SJSA1 (cell line): ENCODE measurements around the gene VTCN1. TPM values are rescaled to one million over a fixed set of nuclear protein-coding genes. Genes with fewer than 3 reads are reported as not detected.

Experiments used
- DNase-seq, 2 experiments: peaks; one replicate each; pipeline ENCODE4 v3.0.0-alpha.2; 2015 to 2020; ENCODE audit warnings: low spot score in 2 of 2, low read depth in 1 of 2
- H3K27ac ChIP-seq: fragments of 250-450 bp; sonication (Bioruptor Pico); 2 replicates; pipeline ENCODE4 v1.5.1; 2020; ENCODE audit warnings: mild to moderate bottlenecking, moderate library complexity
- H3K27me3 ChIP-seq: fragments of 250-450 bp; sonication (Bioruptor Pico); replicated peaks from 2 replicates; pipeline ENCODE4 v1.5.1; 2020; ENCODE audit warnings: mild to moderate bottlenecking, moderate library complexity
- H3K36me3 ChIP-seq: fragments of 250-450 bp; sonication (Bioruptor Pico); 2 replicates; pipeline ENCODE4 v1.5.1; 2020; ENCODE audit warnings: mild to moderate bottlenecking
- H3K4me1 ChIP-seq: fragments of 250-450 bp; sonication (Bioruptor Pico); replicated peaks from 2 replicates; pipeline ENCODE4 v1.6.1; 2021; ENCODE audit warnings: mild to moderate bottlenecking
- H3K4me3 ChIP-seq: fragments of 250-450 bp; sonication (Bioruptor Pico); 2 replicates; pipeline ENCODE4 v1.5.1; 2020; ENCODE audit warnings: mild to moderate bottlenecking
- H3K9me3 ChIP-seq: fragments of 250-450 bp; sonication (Bioruptor Pico); replicated peaks from 2 replicates; pipeline ENCODE4 v1.5.1; 2020; ENCODE audit warnings: mild to moderate bottlenecking
- total RNA-seq: library from RNA; depleted of rRNA; stranded (reverse); fragments of >200 nt; shearing (Covaris generic); gene quantifications from 2 replicates; pipeline ENCODE4 v1.2.3, GENCODE V29; 2014

VTCN1 gene
- total RNA-seq, 1 experiment from 2014 or later, result not detected

- no peak overlapping the region for H3K27ac ChIP-seq
- no peaks in the 10 kb centered on the region for H3K9me3 ChIP-seq
- DNase-seq, result no peak
These were observed 66.9 kb downstream of the VTCN1 start for GRCh38 chr1:117143871-117144270.

GRCh38 chr1:117143172-117143571 lies 67.6 kb downstream of the VTCN1 start:
- DNase-seq, result no peak
- no peak overlapping the region for H3K27ac ChIP-seq

More at GRCh38 chr1:117143871-117144270, 66.9 kb downstream of the VTCN1 start:
- Histone ChIP-seq H3K4me1 (peaks cover 29% of the 10 kb centered on the region), H3K4me3 (no peak overlapping the region), H3K36me3 (no peaks in the 10 kb centered on the region), H3K27me3 (no peaks in the 10 kb centered on the region)

GRCh38 chr1:117142200-117142599 lies 68.5 kb downstream of the VTCN1 start:
- Histone ChIP-seq H3K27me3 (no peaks in the 10 kb centered on the region), H3K36me3 (no peaks in the 10 kb centered on the region), H3K4me1 (peaks cover 18% of the 10 kb centered on the region), H3K27ac (no peak overlapping the region), H3K9me3 (no peaks in the 10 kb centered on the region), H3K4me3 (no peak overlapping the region)
- DNase-seq, result no peak

More at GRCh38 chr1:117143172-117143571, 67.6 kb downstream of the VTCN1 start:
- Histone ChIP-seq H3K36me3 (no peaks in the 10 kb centered on the region), H3K4me1 (peaks cover 28% of the 10 kb centered on the region), H3K4me3 (no peak overlapping the region), H3K27me3 (no peaks in the 10 kb centered on the region), H3K9me3 (no peaks in the 10 kb centered on the region)

GRCh38 chr1:117138561-117138960 lies 72.2 kb downstream of the VTCN1 start:
- H3K27ac ChIP-seq, result no peak overlapping the region
- no peaks in the 10 kb centered on the region for H3K36me3 ChIP-seq
- DNase-seq, result no peak
- H3K27me3 ChIP-seq, result no peaks in the 10 kb centered on the region
- no peaks in the 10 kb centered on the region for H3K9me3 ChIP-seq
- H3K4me3 ChIP-seq, result no peak overlapping the region
- H3K4me1 ChIP-seq, result peaks cover 5% of the 10 kb centered on the region; the same call in 1 of the 2 replicates

DNA sequence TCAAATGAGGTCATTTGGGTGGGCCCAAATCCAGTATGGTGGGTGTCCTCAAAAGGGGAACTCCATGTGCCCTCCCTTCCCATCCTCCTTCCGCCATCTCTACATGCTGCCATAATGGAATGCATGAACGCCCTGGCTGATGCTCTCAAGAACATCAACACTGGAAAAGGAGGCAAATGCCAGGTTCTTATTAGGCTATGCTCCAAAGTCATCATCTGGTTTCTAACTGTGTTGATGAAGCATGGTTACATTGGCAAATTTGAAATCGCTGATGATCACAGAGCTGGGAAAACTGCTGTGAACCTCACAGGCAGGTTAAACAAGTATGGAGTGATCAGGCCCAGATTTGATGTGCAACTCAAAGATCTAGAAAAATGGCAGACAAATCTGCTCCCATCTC lies 72.6 kb downstream of the VTCN1 start:
- Histone ChIP-seq H3K27me3 (no peaks in the 10 kb centered on the region), H3K36me3 (no peaks in the 10 kb centered on the region), H3K4me3 (no peak overlapping the region), H3K9me3 (no peaks in the 10 kb centered on the region), H3K27ac (no peak overlapping the region), H3K4me1 (peaks cover 5% of the 10 kb centered on the region; the same call in 1 of the 2 replicates)
- no peak for DNase-seq

DNA sequence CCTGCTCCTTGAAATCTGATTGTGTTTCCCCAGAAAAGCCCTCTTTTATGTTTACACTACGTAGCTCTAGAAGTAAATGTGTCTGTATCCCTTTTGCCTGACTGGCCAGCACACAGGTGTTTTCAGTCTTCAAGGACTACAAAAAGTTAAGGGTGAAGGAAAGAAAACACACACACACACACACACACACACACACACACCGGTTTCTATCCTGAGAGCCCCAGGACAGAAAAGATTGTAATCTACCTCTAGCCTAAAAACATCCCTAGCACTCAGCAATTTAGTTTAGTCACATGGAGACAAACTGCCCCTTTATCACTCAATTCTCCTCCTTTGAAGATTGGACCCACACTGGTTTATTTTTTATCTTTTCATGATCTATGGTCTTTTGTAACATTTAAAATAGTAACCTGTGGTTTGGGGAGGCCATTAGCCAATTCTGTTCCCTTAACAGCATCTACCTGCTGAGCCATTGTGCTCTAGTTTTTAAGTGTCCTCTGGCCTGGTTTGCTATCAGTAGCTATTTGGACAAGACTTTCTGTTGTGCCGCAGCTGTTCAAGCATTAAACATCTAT lies 73.4 kb downstream of the VTCN1 start:
- Histone ChIP-seq H3K27ac (no peak overlapping the region), H3K36me3 (no peaks in the 10 kb centered on the region), H3K4me3 (no peak overlapping the region), H3K27me3 (no peaks in the 10 kb centered on the region), H3K9me3 (no peaks in the 10 kb centered on the region), H3K4me1 (peaks cover 2% of the 10 kb centered on the region; the same call in 1 of the 2 replicates)
- no peak for DNase-seq

DNA sequence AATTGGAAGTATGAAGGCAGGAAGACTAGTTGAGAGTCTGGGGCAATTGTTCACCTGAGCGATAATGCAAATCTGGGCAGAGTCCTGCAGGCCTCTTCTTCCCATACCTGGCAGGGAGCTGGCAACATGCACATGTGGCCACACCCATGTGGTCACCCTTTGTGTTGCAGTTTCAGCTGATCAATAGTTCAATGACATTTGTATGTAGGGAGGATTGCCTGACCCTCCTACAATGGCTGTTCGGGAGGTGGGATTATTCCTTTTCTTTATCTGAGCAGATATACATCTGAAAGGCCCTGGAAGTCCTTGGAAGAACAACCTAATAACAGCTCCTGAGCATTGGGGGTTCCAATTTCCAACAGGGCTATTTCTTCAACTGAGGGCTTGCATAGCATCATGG lies 74.0 kb downstream of the VTCN1 start:
- no peak for DNase-seq
- H3K27ac ChIP-seq, result no peak overlapping the region

DNA sequence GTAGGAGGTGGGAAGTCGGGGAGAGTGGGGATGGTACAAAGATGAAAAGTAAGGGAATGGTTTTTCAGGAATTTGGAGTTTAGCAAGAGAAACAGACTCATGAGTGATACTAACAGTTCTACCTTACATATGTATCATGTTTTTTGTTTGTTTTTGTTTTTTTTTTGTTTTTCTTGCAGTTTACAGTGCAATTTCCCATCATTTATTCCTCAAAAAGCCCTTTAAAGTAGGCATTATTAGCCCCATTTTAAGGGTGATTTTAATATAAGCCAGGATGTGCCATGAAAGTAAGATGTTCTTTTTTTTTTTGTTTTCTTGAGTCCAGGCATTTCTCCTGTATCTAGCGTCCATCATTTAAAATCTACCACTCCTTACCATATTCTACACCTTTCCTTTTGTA lies 75.4 kb downstream of the VTCN1 start:
- H3K36me3 ChIP-seq, result no peaks in the 10 kb centered on the region
- no peaks in the 10 kb centered on the region for H3K9me3 ChIP-seq
- H3K4me1 ChIP-seq, result no peaks in the 10 kb centered on the region
- no peaks in the 10 kb centered on the region for H3K27me3 ChIP-seq
- H3K4me3 ChIP-seq, result no peak overlapping the region
- no peak for DNase-seq
- no peak overlapping the region for H3K27ac ChIP-seq

More for the DNA sequence above, 74.0 kb downstream of the VTCN1 start:
- no peaks in the 10 kb centered on the region for H3K36me3 ChIP-seq
- H3K4me3 ChIP-seq, result no peak overlapping the region
- no peaks in the 10 kb centered on the region for H3K9me3 ChIP-seq
- H3K27me3 ChIP-seq, result no peaks in the 10 kb centered on the region
- no peaks in the 10 kb centered on the region for H3K4me1 ChIP-seq

DNA sequence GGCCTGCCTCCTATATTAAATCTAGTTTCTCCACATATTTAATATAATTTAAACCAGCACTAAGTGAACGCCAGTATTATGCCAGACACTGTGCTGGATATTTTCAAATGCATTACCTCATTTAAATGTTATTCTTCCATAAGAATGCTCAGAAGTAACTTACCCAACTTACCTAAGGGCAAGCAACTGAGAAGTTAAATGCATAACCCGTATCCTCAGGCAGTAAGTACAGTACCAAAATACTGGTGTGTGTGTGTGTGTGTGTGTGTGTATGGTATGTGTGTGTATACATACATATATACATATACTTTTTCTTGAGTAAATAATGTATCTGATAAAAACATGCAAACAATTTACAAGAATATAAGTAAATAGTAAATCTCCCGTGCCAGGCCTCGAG lies 80.2 kb downstream of the VTCN1 start:
- Histone ChIP-seq H3K9me3 (no peaks in the 10 kb centered on the region), H3K27ac (no peak overlapping the region), H3K4me3 (no peak overlapping the region), H3K36me3 (no peaks in the 10 kb centered on the region), H3K4me1 (no peaks in the 10 kb centered on the region), H3K27me3 (no peaks in the 10 kb centered on the region)
- DNase-seq, result no peak

DNA sequence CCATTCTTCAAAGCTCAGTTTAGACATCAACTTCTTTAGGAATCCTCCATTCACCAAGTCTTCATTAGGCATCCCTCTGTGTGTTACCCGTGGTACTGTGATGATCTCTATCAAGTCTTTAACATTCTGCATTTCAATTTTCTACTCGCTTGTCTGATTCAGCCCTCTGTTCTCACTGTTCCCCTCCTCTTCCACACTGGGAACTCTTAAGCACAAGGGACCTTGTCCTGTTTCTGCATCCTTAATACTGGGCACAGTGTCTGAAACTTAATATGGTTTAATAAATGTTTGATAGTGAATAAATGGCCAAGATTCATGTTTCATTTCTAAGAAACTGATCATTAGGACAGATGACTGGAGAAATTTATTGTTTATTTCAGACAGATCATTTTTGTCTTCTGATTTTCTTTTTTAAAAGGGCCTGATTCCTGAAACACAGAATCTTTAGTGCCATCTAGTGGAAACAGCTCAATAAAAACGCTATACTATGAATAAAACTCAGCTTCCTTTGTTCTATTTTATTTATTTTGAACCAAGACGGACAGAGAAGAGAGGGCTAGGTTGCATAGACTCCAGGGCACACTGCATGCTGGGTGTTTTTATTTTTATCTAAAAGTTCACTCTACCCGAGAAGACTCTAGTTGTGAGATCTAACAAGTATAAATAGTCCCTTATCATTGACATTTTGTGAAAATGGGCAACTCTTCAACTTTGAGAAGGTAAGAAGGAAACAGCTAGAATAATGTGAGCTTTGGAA lies 82.2 kb downstream of the VTCN1 start:
- no peaks in the 10 kb centered on the region for H3K27me3 ChIP-seq
- H3K9me3 ChIP-seq, result no peaks in the 10 kb centered on the region
- H3K4me1 ChIP-seq, result no peaks in the 10 kb centered on the region
- no peak overlapping the region for H3K27ac ChIP-seq
- H3K36me3 ChIP-seq, result no peaks in the 10 kb centered on the region
- DNase-seq, result peak in 1 of 2 experiments; percentile 50
- H3K4me3 ChIP-seq, result no peak overlapping the region

- Histone ChIP-seq H3K36me3 (no peaks in the 10 kb centered on the region), H3K27ac (no peak overlapping the region), H3K9me3 (no peaks in the 10 kb centered on the region), H3K4me1 (no peaks in the 10 kb centered on the region), H3K4me3 (no peak overlapping the region), H3K27me3 (no peaks in the 10 kb centered on the region)
- DNase-seq, result no peak
These were observed 82.9 kb downstream of the VTCN1 start for GRCh38 chr1:117127795-117128194.

GRCh38 chr1:117124661-117125060 lies 86.1 kb downstream of the VTCN1 start:
- H3K9me3 ChIP-seq, result no peaks in the 10 kb centered on the region
- no peaks in the 10 kb centered on the region for H3K36me3 ChIP-seq
- no peaks in the 10 kb centered on the region for H3K27me3 ChIP-seq
- peaks cover 10% of the 10 kb centered on the region for H3K4me1 ChIP-seq
- DNase-seq, result no peak
- no peak overlapping the region for H3K27ac ChIP-seq
- H3K4me3 ChIP-seq, result no peak overlapping the region

DNA sequence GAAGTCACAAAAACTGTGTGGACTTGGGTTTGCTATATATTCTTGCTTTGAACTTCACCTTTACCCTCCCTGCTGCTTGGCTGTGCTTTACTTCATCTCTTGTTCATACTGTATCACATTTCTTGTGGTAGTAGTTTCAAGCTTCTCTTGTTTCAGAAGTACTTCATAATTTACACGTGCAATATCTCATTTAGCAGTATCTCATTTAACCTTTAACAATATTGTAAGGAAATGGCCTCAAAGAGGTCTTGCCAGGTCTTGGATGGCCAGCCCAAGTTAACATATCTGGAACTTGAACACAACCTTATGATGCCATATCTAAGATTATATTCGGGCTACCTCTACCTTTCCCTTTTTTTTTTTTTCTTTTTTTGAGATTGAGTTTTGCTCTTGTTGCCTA lies 87.5 kb downstream of the VTCN1 start:
- H3K27ac ChIP-seq, result no peak overlapping the region

GRCh38 chr1:117122330-117123025 lies 88.2 kb downstream of the VTCN1 start:
- Histone ChIP-seq H3K27ac (no peak overlapping the region; the same call in 1 of the 2 replicates), H3K36me3 (no peaks in the 10 kb centered on the region), H3K27me3 (no peaks in the 10 kb centered on the region), H3K9me3 (no peaks in the 10 kb centered on the region), H3K4me1 (peaks cover 10% of the 10 kb centered on the region), H3K4me3 (peak overlapping the region; percentile 59)
- no peak for DNase-seq

More for the DNA sequence above, 87.5 kb downstream of the VTCN1 start:
- Histone ChIP-seq H3K4me1 (peaks cover 10% of the 10 kb centered on the region), H3K4me3 (no peak overlapping the region), H3K9me3 (no peaks in the 10 kb centered on the region), H3K27me3 (no peaks in the 10 kb centered on the region), H3K36me3 (no peaks in the 10 kb centered on the region)
- no peak for DNase-seq
